IMR-90 (cell line): Measurements from ENCODE around the gene PRPS1. TPM values are rescaled to one million over a fixed set of nuclear protein-coding genes. Genes with fewer than 3 reads are reported as not detected.

ENCODE experiments used
- BHLHE40 ChIP-seq: fragments of 150-350 bp; IDR thresholded peaks from 2 replicates; pipeline ENCODE4 v1.6.1; 2016; ENCODE audit warnings: mild to moderate bottlenecking, low read depth, low read length
- RCOR1 ChIP-seq: IDR thresholded peaks from 2 replicates; pipeline ENCODE4 v1.6.1; 2012; ENCODE audit warnings: mild to moderate bottlenecking, low read length, improper control_type of control experiment; ENCODE audit not compliant: insufficient replicate concordance
- SMC3 ChIP-seq: fragments of 150-350 bp; IDR thresholded peaks from 2 replicates; pipeline ENCODE4 v1.6.1; 2016; ENCODE audit warnings: low read depth, mild to moderate bottlenecking, antibody characterized with exemption, low read length, moderate library complexity
- polyA plus RNA-seq, 3 experiments: library from polyadenylated mRNA; depleted of rRNA; stranded (reverse); fragments of >200 nt; gene quantifications; 2 replicates each; pipeline ENCODE4 v1.2.3, GENCODE V29; 2012; ENCODE audit warnings: low replicate concordance in 1 of 3
- total RNA-seq: library from RNA; depleted of rRNA; stranded (reverse); fragments of >200 nt; gene quantifications from 2 replicates; pipeline ENCODE4 v1.2.3, GENCODE V29; 2012
- TF ChIP-seq, protein P1 (sequence below): fragments of 150-350 bp; IDR thresholded peaks from 2 replicates; pipeline ENCODE4 v1.6.1; 2016; ENCODE audit warnings: low read depth, mild to moderate bottlenecking, low read length, moderate library complexity, borderline replicate concordance

Gene PRPS1
- total and polyA plus RNA-seq, 2 of the 4 experiments (the other 2 are of a cell fraction): 118 to 137 TPM

DNA sequence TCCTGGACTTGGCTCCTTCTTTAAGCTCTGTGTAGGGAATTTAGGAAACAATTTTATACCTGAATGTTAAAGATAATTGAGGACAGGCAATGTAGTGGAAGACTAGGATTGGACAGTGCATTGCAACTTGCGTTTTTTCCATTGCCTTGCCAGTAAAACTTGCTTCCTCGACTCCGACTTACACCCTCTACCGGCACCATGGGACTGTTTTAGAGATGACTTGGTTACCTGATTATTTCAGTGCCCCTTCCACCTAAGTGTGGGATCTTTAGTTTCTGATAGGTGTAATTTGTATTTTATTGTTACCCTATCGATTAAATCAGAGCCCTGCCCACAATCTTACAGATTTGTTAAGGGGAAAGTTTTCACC is 1.2 kb downstream of the PRPS1 start (continued):
- TF ChIP-seq, protein P1, sequence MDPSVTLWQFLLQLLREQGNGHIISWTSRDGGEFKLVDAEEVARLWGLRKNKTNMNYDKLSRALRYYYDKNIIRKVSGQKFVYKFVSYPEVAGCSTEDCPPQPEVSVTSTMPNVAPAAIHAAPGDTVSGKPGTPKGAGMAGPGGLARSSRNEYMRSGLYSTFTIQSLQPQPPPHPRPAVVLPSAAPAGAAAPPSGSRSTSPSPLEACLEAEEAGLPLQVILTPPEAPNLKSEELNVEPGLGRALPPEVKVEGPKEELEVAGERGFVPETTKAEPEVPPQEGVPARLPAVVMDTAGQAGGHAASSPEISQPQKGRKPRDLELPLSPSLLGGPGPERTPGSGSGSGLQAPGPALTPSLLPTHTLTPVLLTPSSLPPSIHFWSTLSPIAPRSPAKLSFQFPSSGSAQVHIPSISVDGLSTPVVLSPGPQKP: no peak
- TF ChIP-seq BHLHE40 (no peak), RCOR1 (no peak), SMC3 (peak; percentile 18; the same call in 1 of the 2 replicates)
